OCI-LY7 (cell line): Measurements from ENCODE around the gene PRCD. TPM values are rescaled to one million over a fixed set of nuclear protein-coding genes. Genes with fewer than 3 reads are reported as not detected.

Experiments
- BruUV-seq: library from RNA; stranded (reverse); fragments of 400-500 nt; replicated peaks from 2 replicates; lab custom pipeline; 2021; lab: Mats Ljungman, UMichigan
- CTCF ChIA-PET: fragments of 300-600 bp; sonication (Branson Sonifier 250); formaldehyde crosslinking; loops from one replicate; lab custom pipeline; 2022; ENCODE audit warnings: antibody characterized with exemption; ENCODE audit not compliant: unreplicated experiment; lab: Charles Lee
- POLR2A ChIA-PET: fragments of 300-600 bp; sonication (Branson Sonifier 250); formaldehyde crosslinking; loops from one replicate; lab custom pipeline; 2022; ENCODE audit warnings: antibody characterized with exemption; lab: Charles Lee
- DNase-seq: peaks from one replicate; pipeline ENCODE4 v3.0.0-alpha.2; 2015; ENCODE audit warnings: low spot score
- H2AFZ ChIP-seq: fragments of 200-600 bp; sonication (generic), shearing (Covaris generic); 2 replicates; pipeline ENCODE4 v1.6.1; 2014; ENCODE audit warnings: mild to moderate bottlenecking, antibody characterized with exemption, low read length, moderate library complexity
- H3K27ac ChIP-seq: fragments of 200-600 bp; sonication (generic); 2 replicates; pipeline ENCODE4 v1.5.1; 2014; ENCODE audit warnings: mixed run types, low read depth, mild to moderate bottlenecking, moderate library complexity, low read length, inconsistent platforms; ENCODE audit not compliant: poor library complexity, severe bottlenecking
- H3K36me3 ChIP-seq: fragments of 200-600 bp; sonication (generic); 2 replicates; pipeline ENCODE4 v1.6.1; 2014; ENCODE audit warnings: mild to moderate bottlenecking, antibody characterized with exemption, low read length, moderate library complexity, mixed read lengths; ENCODE audit not compliant: insufficient read depth
- H3K4me1 ChIP-seq: fragments of 200-600 bp; sonication (generic); 2 replicates; pipeline ENCODE4 v1.5.1; 2014; ENCODE audit warnings: mild to moderate bottlenecking, low read length; ENCODE audit not compliant: insufficient read depth, poor library complexity, severe bottlenecking
- H3K4me2 ChIP-seq: fragments of 200-600 bp; sonication (generic); 2 replicates; pipeline ENCODE4 v1.6.1; 2014; ENCODE audit warnings: mild to moderate bottlenecking, low read length
- H3K4me3 ChIP-seq: fragments of 200-600 bp; sonication (generic); 2 replicates; pipeline ENCODE4 v1.5.1; 2014; ENCODE audit warnings: mild to moderate bottlenecking, low read depth, low read length; ENCODE audit not compliant: poor library complexity, severe bottlenecking
- H3K79me2 ChIP-seq: fragments of 200-600 bp; sonication (generic); 2 replicates; pipeline ENCODE4 v1.6.1; 2016; ENCODE audit warnings: low read depth, mild to moderate bottlenecking, low read length, moderate library complexity, mixed read lengths; ENCODE audit not compliant: insufficient read depth
- H3K9me2 ChIP-seq: fragments of 200-600 bp; sonication (generic); 2 replicates; pipeline ENCODE4 v1.6.1; 2016; ENCODE audit warnings: mild to moderate bottlenecking, low read length, mixed read lengths; ENCODE audit not compliant: insufficient read depth
- H3K9me3 ChIP-seq: fragments of 200-600 bp; sonication (generic); 2 replicates; pipeline ENCODE4 v1.6.1; 2014; ENCODE audit warnings: mild to moderate bottlenecking, mixed run types, low read length, mixed read lengths
- H4K20me1 ChIP-seq: fragments of 200-600 bp; sonication (generic); 2 replicates; pipeline ENCODE4 v1.6.1; 2014; ENCODE audit warnings: mild to moderate bottlenecking, antibody characterized with exemption, low read length, moderate library complexity, mixed read lengths; ENCODE audit not compliant: insufficient read depth
- EZH2phosphoT487 ChIP-seq: fragments of 200-600 bp; sonication (generic); IDR thresholded peaks from 2 replicates; pipeline ENCODE4 v1.6.1; 2018; ENCODE audit warnings: low read depth, borderline replicate concordance, mild to moderate bottlenecking, mixed run types, antibody characterized with exemption, low read length, moderate library complexity, mixed read lengths
- intact Hi-C: fragments of 100-400 bp; cut with micrococcal nuclease; formaldehyde crosslinking; loops from one replicate; pipeline ENCODE4 v1.10.0; 2022; ENCODE audit not compliant: unreplicated experiment
- total RNA-seq, 2 experiments: library from RNA; depleted of rRNA in 1 of 2; stranded (reverse); fragments of >200 nt in 1 of 2; shearing (Covaris generic) in 1 of 2; gene quantifications; 2 replicates each; pipeline ENCODE4 v1.2.3, GENCODE V29; 2014 to 2022
- TF ChIP-seq, protein P1 (sequence below): fragments of 200-600 bp; sonication (generic); conservative IDR thresholded peaks from 2 replicates; pipeline ENCODE4 v1.5.1; 2014; ENCODE audit warnings: mild to moderate bottlenecking, antibody characterized with exemption, low read length, moderate library complexity, mixed read lengths

PRCD gene
- total RNA-seq, 2 experiments from 2014 or later, result 5.7 to 15.9 TPM

- Histone ChIP-seq H2AFZ (no peak overlapping the region), H3K4me3 (no peak overlapping the region), H3K4me2 (no peak overlapping the region), H3K27ac (no peak overlapping the region), H3K9me3 (no peaks in the 10 kb centered on the region), H3K36me3 (no peaks in the 10 kb centered on the region), H3K9me2 (no peaks in the 10 kb centered on the region), H3K79me2 (no peaks in the 10 kb centered on the region), H4K20me1 (no peaks in the 10 kb centered on the region), H3K4me1 (peaks cover 26% of the 10 kb centered on the region)
- CTCF ChIA-PET, result no interaction called here
- POLR2A ChIA-PET, result interaction anchor here (0.6 to 1.9 kb wide), 2 partner anchors 16 to 25 kb away, joined by 7 to 8 read pairs; no protein-coding TSS in a partner anchor
- DNase-seq, result no peak
- BruUV-seq, result no TSS peak
- intact Hi-C loops, result no loop called here
- TF ChIP-seq EZH2phosphoT487, result no peak
- TF ChIP-seq, protein P1, sequence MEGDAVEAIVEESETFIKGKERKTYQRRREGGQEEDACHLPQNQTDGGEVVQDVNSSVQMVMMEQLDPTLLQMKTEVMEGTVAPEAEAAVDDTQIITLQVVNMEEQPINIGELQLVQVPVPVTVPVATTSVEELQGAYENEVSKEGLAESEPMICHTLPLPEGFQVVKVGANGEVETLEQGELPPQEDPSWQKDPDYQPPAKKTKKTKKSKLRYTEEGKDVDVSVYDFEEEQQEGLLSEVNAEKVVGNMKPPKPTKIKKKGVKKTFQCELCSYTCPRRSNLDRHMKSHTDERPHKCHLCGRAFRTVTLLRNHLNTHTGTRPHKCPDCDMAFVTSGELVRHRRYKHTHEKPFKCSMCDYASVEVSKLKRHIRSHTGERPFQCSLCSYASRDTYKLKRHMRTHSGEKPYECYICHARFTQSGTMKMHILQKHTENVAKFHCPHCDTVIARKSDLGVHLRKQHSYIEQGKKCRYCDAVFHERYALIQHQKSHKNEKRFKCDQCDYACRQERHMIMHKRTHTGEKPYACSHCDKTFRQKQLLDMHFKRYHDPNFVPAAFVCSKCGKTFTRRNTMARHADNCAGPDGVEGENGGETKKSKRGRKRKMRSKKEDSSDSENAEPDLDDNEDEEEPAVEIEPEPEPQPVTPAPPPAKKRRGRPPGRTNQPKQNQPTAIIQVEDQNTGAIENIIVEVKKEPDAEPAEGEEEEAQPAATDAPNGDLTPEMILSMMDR, result no peak
Measured at GRCh38 chr17:76543826-76544545, 4.1 kb downstream of the PRCD start.

- no peak for TF ChIP-seq EZH2phosphoT487
- TF ChIP-seq, protein P1, result no peak
- H2AFZ ChIP-seq, result no peak overlapping the region
- no peak for DNase-seq
- ChIA-PET CTCF (interaction anchor here (0.6 to 1.6 kb wide), 2 partner anchors 17 to 307 kb away, joined by 3 to 5 read pairs; no protein-coding TSS in a partner anchor), POLR2A (interaction anchor here (0.6 to 0.9 kb wide), 2 partner anchors 16 to 25 kb away, joined by 3 to 8 read pairs; no protein-coding TSS in a partner anchor)
- peaks cover 26% of the 10 kb centered on the region for H3K4me1 ChIP-seq
- no peak overlapping the region for H3K4me2 ChIP-seq
- intact Hi-C loops, result loop anchor here (5.0 kb wide), 2 partner anchors 37 to 137 kb away; no protein-coding TSS in a partner anchor
- BruUV-seq, result no TSS peak
- H3K36me3 ChIP-seq, result no peaks in the 10 kb centered on the region
- H3K9me3 ChIP-seq, result no peaks in the 10 kb centered on the region
- no peak overlapping the region for H3K4me3 ChIP-seq
- H3K79me2 ChIP-seq, result no peaks in the 10 kb centered on the region
- H4K20me1 ChIP-seq, result no peaks in the 10 kb centered on the region
- no peaks in the 10 kb centered on the region for H3K9me2 ChIP-seq
- no peak overlapping the region for H3K27ac ChIP-seq
Measured at GRCh38 chr17:76544546-76545365, 4.9 kb downstream of the PRCD start.
